GM21515 (cell line): ENCODE results near the gene EFNA4.

ENCODE experiments used
- ATAC-seq: cut with Tn5 transposase; IDR thresholded peaks from one replicate; pipeline ENCODE4 v1.9.1; 2021; ENCODE audit not compliant: unreplicated experiment

The EFNA4 gene

DNA sequence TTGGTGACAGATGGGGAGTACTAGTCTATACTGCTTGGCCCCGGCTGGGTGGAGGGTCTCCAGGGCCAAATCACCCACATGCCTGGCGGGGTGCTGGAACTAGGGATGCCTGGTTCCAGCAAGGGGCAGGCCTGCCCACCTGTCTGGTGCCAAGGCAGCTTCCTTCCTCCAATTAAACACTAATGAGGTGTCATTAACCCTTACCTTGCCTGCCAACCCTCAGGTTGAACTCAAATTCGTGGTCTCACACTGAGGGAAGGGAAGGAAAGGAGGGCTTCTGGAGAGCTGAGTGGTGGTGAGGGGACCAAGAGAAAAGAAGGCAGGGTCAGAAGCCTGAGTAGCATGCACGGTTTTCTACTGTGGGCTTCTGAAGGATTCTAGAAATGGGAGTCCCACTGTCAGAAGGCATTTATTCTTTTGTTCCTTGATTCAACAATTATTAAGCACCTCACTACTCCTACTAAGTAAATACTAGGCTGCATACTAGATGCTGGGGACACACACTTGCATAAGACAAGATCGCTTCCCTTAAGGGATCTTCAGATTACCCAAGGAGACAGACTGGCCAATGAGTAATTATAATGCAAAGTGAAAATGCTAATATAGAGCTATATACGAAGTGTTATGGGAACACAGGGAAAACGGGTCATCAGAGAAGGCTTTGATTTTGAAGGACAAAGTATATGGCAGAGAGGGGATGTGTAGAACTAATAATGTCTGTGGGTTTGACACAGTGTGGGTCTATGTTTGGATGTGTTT lies 9.2 kb downstream of the EFNA4 start:
- no peak for ATAC-seq

DNA sequence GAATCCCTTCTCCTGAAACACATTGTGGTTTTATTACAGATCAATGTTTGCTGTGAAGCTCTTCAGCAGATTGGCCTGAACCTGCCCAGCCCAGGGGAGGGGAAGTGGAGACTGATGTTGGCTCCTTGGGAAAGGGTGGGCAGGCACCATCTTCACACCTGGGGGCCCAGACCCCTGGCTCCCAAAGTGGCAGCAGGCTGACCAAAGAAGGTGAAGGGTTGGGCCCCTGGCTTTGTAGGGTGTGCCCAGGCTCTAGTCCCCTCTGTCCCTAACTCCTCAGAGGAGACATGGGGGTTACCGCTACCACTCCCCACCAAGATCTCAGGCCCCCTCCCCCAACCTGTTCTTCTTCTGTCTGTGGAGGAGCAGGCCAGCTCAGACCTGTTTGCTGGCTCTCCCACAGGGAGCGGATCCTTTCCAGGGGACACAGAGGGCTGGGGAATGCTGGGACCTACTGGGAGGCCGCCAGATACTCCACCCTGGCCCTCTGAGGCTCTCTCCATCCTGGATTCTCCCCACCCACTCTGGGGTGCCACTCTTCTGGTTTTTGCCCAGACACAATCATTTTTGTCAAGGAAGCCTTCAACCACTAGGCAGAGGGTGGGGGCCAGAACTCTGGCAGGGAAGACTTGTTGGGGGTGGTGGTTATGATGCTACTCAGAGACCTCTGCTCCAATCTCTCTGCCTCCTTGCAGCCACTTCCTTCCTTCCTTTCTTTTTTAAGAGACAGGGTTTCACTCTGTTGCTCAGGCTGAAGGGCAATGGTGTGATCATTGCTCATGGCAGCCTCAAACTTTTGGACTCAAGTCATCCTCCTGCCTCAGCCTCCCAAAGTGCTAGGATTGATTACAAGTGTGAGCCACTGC lies 10.1 kb downstream of the EFNA4 start:
- no peak for ATAC-seq

DNA sequence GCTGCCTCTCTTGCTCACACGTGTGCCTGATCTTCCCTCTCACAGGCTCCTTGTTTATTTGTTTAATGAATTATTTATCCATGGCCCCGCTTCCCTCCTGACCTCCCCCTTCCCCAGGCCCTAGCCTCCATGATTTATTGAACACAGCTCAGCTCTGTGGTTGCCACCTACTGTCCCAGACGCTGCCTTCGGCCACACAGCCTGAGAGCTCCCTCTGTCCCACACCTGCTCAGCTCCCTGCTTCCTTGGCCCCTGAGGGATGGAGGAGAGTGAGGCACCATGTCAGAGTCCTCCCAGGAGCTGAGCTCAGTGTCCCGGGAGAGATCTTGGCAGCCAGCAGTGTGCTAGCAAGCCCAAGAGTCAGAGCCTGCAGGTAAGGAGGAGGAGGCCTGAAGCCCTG lies 12.0 kb downstream of the EFNA4 start:
- ATAC-seq: no peak

DNA sequence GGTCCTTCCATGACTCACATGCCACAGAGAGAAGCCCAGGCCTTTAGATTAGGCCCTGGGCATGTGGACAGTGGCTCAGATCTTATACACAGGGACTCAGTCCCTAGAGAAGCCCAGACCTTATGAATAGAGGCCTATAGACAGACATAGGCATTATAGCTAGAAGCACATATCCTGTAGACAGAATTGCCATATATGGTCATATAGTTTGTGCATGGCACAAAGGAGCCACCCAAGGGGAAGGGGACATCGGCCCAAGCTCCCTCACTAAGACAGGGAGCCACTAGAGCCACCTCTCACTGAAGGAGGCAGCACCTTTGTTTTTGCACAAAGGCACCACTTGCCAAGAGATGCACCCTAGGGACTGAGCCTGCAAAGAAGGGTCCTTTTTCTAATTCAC lies 12.8 kb downstream of the EFNA4 start:
- ATAC-seq: no peak

DNA sequence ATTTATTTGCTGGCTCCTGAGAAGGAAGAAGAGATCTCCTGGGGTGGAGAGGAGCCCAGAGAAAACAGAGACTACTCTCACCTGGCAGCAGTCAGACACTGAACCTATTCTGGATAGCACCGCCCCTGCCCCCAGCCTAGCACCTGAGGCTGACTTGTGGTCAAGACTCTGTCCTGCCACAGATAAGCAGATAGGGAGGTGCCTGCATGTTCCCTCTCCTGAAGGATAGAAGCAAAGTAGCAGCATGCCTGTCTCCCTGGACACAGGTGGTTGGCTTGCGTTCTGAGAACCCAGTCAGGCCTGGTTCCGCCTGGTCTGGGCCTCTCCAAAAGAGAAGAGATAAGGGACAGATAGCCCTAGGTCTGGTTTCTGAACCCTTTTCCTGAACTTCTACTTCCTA lies 13.8 kb downstream of the EFNA4 start:
- ATAC-seq: no peak

DNA sequence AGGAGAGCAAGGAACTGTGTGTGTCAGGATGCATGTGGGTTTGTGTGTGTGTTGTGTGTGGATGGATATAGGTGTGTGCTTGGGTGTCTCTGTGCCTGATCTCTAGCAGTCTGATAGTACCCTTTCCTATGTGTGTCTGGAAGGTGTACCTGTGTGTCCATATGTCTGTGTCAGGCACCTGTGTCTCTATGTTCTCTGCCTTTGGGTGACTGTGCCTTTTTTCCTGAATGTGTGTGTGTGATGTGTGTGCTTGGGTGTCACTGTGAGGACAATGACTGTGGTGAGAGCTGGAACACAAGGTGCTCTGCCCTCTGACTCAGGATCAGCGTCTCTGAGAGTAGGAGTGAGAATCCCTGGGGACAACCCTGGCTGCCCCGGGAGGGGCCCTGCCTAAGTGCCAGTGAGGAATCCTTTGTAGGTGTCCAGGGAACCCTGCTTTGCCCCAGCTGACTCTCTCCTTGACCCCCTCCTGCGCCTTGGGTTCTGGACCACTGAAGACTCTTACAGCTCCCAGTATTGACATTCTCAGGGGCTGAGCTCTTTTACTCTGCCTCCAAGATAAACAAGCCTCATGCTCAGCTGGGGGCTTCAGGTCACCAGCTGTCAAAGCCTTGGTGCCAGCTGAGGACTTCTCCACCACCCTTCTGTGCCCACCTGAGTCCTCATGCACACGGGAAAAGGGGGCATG lies 14.4 kb downstream of the EFNA4 start:
- no peak for ATAC-seq

DNA sequence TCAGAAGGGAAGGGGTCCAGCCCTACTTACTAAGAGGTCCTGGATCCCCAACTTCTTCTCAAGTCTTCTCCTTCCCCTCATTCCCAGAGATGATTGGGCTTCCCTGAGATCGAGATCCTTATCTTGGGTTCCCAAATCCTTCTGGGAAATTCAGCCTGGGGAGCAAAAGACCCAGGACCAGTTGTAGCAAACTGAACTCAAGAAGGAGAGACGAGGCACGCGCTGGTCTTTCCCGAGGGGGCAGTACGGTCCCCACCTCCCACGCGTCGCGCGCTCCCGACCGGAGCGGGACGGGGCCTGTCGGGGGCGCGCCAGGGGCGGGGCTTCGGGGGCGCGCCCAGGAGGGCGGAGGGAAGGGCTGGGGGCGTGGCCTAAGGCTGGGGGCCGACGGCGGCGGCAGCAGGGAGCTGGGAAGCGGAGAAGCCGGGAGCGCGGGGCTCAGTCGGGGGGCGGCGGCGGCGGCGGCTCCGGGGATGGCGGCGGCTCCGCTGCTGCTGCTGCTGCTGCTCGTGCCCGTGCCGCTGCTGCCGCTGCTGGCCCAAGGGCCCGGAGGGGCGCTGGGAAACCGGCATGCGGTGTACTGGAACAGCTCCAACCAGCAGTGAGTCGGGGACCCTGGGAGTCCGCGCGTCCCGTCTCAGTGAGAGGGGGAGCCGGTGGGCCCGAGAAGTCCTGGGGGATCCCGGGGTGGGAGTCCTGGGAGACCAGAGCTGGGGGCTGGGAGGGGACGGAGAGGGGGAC lies 15.1 kb downstream of the EFNA4 start, which contains the start of gene EFNA3:
Gene EFNA3, plus strand, starts transcription at position 369 of the 741 bp plus-strand sequence. Its CDS starts 105 bp downstream, at position 474.
- no peak for ATAC-seq

DNA sequence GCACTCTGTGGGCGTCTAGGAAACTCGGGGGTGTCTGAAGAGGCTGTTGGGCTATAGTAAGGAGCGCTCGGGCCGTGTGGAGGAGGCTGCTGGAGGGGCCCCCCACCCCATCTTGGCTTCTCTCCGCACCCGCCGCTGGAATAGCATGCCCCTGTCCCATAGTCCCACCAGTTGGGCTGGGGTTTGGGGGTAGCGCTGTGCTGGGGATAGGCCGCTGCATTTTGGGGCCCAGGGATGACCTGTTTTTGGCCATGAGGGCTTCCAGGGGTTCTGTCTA lies 15.6 kb downstream of the EFNA4 start:
- no peak for ATAC-seq

DNA sequence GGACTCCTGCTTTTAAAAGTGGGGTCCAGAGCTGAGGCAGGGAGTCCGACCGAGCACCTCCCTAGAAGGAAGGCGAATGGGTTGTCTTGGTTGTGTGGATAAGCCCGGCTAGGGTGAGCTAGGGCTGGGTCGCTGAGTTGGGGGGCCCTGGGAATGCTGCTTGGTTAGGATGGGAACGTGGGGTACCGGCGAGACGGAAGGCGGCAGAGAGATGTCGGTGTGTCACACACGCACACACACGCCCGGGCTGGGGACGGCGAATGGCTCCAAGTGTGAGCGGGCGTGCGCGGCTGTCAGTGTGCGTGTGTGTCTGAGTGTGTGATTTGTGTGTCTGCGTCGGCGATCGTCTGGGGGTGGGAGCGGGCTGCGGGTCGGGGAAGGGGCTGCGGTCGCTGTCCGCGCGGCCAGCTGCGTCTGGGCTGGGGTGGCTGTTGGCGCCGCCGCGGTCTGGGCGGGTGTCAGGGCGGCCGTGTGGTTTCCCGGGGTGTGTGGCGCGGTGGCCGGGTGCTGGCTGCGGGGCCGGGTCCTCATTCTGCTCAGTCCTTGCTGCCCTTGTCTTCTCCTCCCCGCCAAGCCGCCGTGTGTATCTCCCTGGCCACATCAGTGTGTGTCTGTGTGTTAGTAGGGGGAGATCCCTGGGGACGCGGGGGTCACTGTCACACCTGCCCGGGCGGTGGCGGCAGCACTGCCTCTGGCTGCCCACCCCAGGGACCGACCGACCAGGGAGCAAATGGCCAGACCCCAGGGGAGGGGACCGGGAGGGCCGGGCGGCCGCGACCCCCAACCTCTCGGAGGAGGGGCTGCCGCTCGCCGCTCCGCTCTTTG lies 16.2 kb downstream of the EFNA4 start:
- no peak for ATAC-seq

DNA sequence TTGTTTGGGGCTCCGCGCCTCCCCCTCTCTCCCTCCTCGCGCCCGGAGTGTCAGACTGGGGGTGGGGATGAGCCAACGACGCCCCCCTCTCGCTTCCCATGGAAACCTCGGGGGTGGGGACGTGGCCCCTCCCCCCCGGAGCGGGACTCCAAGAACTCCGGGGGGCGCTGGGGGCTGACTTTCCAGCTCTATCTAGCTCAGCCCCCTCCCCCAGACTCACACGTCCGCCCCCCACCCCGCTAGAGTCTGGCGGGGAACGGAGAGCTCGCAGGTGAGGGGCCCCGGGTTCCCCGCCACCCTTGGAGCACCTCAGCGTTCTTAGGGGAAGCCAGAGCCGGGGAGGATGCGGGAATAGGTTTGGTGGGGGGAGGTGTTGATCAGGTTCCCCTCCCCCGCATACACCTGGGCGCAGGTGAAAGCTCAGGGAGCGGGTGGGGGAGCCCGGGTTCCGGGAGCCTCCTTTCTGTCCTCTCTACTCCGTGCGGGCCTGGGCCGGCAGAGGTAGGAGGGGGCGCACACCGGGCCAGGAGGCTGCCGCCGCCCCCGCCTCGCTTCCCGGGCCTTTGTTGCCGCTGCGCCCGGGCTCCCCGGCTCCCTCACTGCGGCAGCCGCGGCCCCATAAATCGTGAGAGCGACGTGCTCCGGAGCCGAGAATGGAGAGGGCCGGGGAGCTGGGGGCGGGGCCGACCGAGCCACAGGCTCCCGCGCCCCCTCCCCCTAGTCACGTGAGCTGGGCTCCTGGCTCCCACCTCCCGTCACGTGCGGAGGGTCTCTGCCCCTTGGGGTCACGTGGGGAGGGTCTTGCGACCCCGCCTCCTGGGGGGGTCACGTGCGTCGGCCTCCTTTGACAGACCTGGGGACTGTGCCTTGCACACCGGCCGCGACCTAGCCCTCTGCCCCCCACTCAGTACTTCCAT lies 17.0 kb downstream of the EFNA4 start:
- ATAC-seq: no peak

DNA sequence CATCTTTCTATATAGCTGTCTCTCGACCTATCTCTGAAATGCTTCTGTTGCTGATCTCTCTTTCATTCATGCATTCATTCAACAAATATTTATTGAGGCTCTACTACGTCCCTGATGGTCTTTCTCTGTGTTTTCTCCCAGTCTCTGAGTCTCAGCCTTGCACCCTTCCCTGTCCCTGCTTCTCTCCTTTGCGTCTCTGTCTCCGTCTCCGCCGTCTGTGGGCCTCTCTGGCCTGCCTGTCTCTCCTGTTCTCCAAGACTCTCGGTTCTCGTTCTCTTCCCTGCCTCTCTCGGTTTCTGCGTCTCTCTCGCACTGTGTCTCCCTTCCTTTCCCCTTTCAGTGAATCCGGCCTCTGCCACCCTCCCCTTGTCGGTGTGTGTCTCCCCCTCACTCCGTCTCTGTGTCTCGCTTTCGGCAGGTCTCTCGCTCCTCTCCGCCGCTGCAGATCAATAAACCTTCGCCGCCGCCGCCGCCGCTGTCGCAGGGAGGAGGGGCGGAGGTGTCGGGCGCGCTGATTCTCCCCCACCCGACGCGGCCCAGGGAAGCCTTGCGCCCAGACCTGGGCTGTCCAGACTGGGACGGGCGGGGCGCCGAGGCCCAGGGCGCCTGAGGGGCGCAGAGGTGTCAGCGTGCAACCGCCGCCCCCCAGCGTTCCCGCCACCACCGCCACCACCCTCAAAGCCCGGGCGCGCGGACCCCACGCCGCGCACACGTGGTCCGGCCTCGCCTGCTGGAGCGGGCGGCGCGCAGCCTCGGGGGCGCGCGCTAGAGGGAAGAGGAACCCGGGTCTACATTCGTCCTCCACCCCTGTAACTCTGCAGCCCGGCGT lies 18.1 kb downstream of the EFNA4 start:
- no peak for ATAC-seq

DNA sequence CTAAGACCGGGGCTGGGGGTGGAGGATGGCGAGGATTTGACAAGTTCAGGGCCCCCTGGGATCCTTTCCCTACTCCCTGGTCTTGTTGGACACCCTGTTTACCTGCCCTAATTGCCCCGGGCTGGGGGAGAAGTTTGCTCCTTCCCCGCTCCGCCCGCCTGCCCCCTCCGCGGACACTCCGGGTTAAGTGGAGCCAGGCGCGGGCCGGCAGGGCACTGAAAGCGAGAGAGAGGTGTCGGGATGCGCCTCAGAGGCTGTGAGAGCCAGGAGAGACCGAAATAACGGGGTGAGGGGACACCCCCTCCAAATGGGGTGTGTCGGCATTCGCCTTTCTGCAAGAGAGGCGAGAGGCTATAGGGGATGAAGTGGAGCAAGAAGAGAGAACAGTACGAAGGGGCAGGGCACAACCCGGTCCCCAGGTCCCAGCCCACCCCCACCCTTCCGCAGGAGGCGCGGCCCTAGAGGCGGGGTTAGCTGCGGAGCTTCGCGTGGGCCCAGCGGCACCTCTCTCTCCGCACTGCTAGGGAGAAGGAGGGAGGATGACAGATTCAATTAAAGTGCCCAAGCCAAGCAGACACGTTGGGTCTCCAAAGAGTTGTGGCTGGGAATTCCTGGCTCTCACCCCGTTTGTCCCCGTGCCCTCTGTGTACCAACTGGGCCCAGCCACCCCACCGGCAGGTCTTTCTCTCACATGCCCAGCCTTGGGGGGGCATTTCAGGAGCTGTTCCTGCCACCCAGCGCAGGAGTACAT lies 18.9 kb downstream of the EFNA4 start:
- no peak for ATAC-seq

DNA sequence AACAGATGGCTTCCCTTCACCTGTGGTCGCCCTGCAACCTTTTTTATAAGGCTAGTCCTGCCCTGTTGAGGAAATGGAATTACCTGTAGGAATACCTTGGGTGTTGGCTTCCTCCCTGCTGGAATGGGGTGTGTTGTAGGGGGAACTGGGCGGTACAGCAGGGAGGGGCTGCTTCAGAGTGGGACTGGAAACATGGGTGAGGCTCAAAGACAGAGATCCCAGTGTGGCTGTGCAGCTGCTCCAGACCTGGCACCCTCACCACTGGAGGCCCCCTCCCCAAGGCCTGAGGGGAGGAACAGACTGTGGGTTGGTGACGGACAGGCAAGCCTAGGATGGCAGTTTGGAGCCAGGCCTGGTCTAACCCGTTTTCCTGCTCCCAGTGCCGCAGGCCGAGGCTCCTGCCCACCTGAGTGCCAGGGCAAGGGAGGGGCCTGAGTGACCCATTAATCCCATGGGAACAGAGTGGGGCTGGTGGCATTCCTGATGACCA lies 19.6 kb downstream of the EFNA4 start:
- ATAC-seq: no peak

DNA sequence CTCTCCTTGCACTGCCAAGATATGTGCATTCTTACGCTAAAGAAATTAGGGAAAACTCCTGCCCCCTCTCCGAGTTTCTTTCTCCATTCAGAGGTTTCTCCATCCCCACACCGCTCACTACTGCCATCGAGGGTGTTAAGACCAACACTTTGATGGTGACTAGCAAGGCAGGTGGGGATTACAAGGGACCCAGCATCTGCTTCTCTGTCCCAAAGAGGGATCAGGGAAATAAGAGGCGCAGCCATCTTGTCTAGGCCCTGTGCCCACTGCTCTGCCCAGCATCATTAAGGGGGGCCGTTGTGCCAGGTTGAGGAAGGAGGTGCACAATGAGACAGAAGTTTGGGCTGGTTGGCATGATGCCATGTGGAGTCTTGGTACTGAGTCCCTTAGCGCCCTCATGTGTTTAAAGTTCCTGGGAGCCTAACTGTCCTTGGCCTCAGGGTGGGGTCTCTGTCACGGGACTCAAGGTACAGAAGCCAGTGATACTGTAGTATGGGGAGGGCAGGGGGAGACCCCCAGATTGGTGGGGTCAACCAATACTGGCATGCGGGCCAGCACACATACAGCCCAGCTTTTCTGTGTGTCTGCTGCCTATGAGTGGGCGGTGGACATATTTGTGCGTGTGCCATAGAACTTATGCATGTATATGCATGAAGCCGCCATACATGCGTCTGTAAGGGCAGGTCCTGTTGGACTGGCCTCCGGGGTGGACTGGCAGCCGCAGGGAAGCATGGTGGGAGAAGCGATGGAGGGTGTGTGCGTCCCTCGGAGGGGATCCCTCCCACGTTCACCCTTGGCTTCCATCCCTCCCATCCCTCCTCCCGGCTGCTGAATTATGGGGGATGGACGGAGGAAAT lies 20.6 kb downstream of the EFNA4 start:
- no peak for ATAC-seq

DNA sequence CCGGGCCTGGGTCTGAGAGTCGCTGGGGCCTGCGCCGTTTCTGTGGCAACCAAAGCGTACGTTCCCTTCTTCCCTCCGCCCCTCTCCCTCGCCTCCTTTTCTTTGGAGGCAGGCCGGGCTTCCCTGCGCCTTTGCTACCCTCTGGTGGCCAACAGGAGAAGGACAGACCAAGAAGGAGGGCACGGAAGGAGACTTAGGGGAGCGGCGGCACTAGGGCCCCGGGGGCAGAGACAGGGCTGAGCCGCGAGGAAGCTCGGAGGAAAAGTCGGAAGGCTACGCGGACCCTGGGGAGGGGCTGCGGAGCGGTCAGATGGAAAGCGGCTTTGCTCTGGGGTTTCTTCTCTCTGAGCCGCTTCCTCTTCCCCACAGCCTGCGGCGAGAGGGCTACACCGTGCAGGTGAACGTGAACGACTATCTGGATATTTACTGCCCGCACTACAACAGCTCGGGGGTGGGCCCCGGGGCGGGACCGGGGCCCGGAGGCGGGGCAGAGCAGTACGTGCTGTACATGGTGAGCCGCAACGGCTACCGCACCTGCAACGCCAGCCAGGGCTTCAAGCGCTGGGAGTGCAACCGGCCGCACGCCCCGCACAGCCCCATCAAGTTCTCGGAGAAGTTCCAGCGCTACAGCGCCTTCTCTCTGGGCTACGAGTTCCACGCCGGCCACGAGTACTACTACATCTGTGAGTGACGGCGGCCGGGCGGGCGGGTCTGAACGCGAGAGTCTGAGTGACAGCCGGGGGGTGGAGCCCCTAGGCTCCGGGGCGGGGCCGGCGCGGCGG lies 21.4 kb downstream of the EFNA4 start:
- ATAC-seq: peak; percentile 64
